Mammary epithelial cell (primary cell): ENCODE results near the gene CST4.
"Not testable (repeated sequence)": the region's sequence is repeated elsewhere in the genome, so short reads cannot be mapped to it uniquely, and the experiment has no call there.

Experiments used
- EZH2 ChIP-seq: IDR thresholded peaks from 2 replicates; pipeline ENCODE4 v1.6.1; 2012; ENCODE audit warnings: low read length, inconsistent platforms, borderline replicate concordance
- TF ChIP-seq, protein P1 (sequence below), 2 donors: IDR thresholded peaks in 1 of 2; conservative IDR thresholded peaks in 1 of 2; 2 replicates each; pipeline ENCODE4 v1.5.1; 2011 to 2012; ENCODE audit warnings: inconsistent platforms in 2 of 2, low read length in 2 of 2, mild to moderate bottlenecking in 2 of 2, control low read depth in 1 of 2, low read depth in 1 of 2; ENCODE audit not compliant: insufficient read depth in 1 of 2; ENCODE audit errors: extremely low read depth in 1 of 2

DNA sequence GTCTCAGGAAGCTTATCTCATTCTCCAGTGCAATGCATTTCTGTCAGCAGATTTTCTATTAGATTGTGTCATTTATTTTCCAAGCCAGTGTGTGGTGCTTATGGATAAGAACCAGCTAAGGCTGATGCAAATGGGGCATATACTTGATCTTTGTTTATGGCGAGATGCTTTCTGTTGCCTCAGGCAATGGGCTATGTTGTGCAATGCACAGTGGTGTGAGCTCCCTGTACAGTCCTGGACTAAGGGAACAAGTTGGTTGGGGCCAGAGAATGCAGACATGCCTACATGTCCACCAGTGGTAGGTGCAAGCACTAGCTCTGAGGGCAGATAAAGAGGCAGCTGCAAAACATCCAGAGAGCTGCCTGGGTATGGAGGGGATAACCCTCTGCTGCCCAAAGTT, 45.6 kb upstream of the CST4 start:
- TF ChIP-seq, protein P1, sequence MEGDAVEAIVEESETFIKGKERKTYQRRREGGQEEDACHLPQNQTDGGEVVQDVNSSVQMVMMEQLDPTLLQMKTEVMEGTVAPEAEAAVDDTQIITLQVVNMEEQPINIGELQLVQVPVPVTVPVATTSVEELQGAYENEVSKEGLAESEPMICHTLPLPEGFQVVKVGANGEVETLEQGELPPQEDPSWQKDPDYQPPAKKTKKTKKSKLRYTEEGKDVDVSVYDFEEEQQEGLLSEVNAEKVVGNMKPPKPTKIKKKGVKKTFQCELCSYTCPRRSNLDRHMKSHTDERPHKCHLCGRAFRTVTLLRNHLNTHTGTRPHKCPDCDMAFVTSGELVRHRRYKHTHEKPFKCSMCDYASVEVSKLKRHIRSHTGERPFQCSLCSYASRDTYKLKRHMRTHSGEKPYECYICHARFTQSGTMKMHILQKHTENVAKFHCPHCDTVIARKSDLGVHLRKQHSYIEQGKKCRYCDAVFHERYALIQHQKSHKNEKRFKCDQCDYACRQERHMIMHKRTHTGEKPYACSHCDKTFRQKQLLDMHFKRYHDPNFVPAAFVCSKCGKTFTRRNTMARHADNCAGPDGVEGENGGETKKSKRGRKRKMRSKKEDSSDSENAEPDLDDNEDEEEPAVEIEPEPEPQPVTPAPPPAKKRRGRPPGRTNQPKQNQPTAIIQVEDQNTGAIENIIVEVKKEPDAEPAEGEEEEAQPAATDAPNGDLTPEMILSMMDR (conservative IDR thresholded peaks at IDR 0.05 in 1 of 2, IDR thresholded peaks at IDR 0.05 in 1 of 2; ENCODE audit: extremely low read depth in 1 of 2, insufficient read depth in 1 of 2, low read depth in 1 of 2, low read length in 2 of 2) = not testable (repeated sequence)
- not testable (repeated sequence) for TF ChIP-seq EZH2
